LNCaP clone FGC (cell line): ENCODE data around the gene STC2.

Experiments used
- DNase-seq: peaks from one replicate; pipeline ENCODE4 v3.0.0-alpha.2; 2011; ENCODE audit warnings: low read depth
- H3K4me3 ChIP-seq: 2 replicates; pipeline ENCODE4 v1.5.1; 2011; ENCODE audit warnings: mild to moderate bottlenecking, low read depth, low read length, control low read depth
- TF ChIP-seq, protein P1 (sequence below): IDR thresholded peaks from 2 replicates; pipeline ENCODE4 v1.5.1; 2012; ENCODE audit warnings: mild to moderate bottlenecking; ENCODE audit not compliant: control insufficient read depth, insufficient read depth; ENCODE audit errors: extremely low read depth

Gene STC2

GRCh38 chr5:173300389-173301047, 27.7 kb downstream of the STC2 start:
- DNase-seq: no peak
- TF ChIP-seq, protein P1, sequence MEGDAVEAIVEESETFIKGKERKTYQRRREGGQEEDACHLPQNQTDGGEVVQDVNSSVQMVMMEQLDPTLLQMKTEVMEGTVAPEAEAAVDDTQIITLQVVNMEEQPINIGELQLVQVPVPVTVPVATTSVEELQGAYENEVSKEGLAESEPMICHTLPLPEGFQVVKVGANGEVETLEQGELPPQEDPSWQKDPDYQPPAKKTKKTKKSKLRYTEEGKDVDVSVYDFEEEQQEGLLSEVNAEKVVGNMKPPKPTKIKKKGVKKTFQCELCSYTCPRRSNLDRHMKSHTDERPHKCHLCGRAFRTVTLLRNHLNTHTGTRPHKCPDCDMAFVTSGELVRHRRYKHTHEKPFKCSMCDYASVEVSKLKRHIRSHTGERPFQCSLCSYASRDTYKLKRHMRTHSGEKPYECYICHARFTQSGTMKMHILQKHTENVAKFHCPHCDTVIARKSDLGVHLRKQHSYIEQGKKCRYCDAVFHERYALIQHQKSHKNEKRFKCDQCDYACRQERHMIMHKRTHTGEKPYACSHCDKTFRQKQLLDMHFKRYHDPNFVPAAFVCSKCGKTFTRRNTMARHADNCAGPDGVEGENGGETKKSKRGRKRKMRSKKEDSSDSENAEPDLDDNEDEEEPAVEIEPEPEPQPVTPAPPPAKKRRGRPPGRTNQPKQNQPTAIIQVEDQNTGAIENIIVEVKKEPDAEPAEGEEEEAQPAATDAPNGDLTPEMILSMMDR: no peak

GRCh38 chr5:173299820-173300219, 28.4 kb downstream of the STC2 start:
- TF ChIP-seq, protein P1: no peak
- H3K4me3 ChIP-seq: no peak overlapping the region
- DNase-seq: no peak

More at GRCh38 chr5:173300389-173301047, 27.7 kb downstream of the STC2 start:
- H3K4me3 ChIP-seq: no peak overlapping the region

GRCh38 chr5:173298213-173298926, 29.8 kb downstream of the STC2 start:
- no peak for DNase-seq
- no peak overlapping the region for H3K4me3 ChIP-seq
- TF ChIP-seq, protein P1: no peak

GRCh38 chr5:173297813-173298212, 30.4 kb downstream of the STC2 start:
- TF ChIP-seq, protein P1: no peak
- no peak for DNase-seq
- no peak overlapping the region for H3K4me3 ChIP-seq

- DNase-seq: no peak
- TF ChIP-seq, protein P1: no peak
- H3K4me3 ChIP-seq: no peak overlapping the region
Measured at GRCh38 chr5:173296737-173297676, 31.2 kb downstream of the STC2 start.

GRCh38 chr5:173295796-173296195, 32.4 kb downstream of the STC2 start:
- no peak overlapping the region for H3K4me3 ChIP-seq
- DNase-seq: no peak
- TF ChIP-seq, protein P1: no peak
